GM12874 (cell line): Measurements from ENCODE around the gene SMARCA2.

Experiments
- TF ChIP-seq, protein P1 (sequence below): IDR thresholded peaks from 2 replicates; pipeline ENCODE4 v1.5.1; 2011; ENCODE audit warnings: low read depth, mild to moderate bottlenecking, control low read depth, low read length, moderate library complexity; ENCODE audit not compliant: insufficient read depth

Gene SMARCA2

DNA sequence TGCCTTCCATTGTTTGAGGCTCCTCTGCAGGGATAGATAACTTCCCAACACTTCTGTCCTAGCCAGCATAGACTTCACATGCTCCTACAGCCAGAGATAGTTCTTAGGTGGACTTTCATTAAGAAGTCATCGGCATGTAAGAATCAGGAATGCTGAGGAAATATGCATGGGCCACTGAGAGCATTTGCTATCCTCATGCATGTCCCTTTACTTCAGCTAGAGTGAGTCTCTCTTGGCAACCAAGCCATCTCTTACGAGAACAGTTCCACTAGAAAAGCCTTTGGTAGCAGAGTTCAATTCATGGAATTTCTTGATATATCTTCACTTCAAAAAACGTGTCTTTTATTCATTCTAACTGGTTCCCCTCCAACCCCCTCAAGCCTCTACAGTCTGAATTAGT is 202.4 kb downstream of the SMARCA2 start:
- TF ChIP-seq, protein P1, sequence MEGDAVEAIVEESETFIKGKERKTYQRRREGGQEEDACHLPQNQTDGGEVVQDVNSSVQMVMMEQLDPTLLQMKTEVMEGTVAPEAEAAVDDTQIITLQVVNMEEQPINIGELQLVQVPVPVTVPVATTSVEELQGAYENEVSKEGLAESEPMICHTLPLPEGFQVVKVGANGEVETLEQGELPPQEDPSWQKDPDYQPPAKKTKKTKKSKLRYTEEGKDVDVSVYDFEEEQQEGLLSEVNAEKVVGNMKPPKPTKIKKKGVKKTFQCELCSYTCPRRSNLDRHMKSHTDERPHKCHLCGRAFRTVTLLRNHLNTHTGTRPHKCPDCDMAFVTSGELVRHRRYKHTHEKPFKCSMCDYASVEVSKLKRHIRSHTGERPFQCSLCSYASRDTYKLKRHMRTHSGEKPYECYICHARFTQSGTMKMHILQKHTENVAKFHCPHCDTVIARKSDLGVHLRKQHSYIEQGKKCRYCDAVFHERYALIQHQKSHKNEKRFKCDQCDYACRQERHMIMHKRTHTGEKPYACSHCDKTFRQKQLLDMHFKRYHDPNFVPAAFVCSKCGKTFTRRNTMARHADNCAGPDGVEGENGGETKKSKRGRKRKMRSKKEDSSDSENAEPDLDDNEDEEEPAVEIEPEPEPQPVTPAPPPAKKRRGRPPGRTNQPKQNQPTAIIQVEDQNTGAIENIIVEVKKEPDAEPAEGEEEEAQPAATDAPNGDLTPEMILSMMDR: no peak

GRCh38 chr9:2220036-2220435 is 204.9 kb downstream of the SMARCA2 start:
- TF ChIP-seq, protein P1: no peak

GRCh38 chr9:2227144-2227867 is 212.2 kb downstream of the SMARCA2 start:
- TF ChIP-seq, protein P1: no peak

GRCh38 chr9:2228132-2228531 is 213.0 kb downstream of the SMARCA2 start:
- TF ChIP-seq, protein P1: peak; percentile 48

- TF ChIP-seq, protein P1: no peak
Measured at GRCh38 chr9:2228641-2229040, 213.5 kb downstream of the SMARCA2 start.

DNA sequence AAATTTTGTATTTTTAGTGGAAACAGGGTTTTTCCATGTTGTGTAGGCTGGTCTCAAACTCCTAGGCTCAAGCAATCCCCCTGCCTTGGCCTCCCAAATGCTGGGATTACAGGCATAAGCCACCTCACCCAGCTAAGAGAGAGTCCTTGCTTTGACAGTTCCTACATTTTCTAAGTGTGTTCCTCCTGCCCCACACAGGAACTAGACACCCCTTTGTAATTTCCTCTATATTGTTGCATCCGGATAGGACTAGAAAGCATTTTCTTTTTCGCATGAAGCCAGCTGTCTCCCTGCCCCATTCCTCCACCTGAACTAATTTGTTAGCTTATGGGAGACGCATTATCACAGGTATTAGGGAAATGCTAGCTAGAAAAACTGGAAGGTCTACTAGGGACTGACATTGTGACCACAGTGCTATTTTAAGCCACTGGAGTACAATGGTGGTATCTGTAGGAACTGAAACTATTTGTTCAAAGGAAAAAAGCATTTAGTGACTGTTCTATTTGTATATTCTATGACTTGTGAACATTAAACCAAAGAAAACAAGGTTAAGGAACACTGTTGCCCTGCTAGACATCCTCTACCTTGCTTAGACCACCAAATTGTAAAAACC is 214.1 kb downstream of the SMARCA2 start:
- TF ChIP-seq, protein P1: no peak

DNA sequence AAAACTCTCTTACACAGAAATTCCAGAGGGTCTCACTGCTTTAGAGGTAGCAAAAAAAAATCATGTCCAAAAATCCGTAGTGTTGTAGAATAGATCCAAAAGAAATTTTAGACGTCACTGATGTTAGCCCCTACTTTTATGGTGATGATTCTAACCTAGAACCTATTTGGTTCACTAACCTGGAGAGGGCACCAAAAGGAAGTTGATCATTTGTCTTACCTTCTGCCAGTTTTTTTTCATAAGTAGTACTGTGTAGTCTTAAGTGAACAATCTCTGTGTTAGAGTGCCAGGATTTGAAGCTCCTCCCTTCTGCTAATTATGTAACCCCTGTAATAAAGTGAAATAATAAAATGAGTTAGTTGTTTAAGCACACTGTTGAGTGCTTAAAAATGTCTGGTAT is 215.2 kb downstream of the SMARCA2 start:
- TF ChIP-seq, protein P1: no peak
